IPS-20b (cell line): ENCODE results near the gene SETD1A.
"Not testable (repeated sequence)": the region's sequence is repeated elsewhere in the genome, so short reads cannot be mapped to it uniquely, and the experiment has no call there.

Source experiments
- H3K27ac ChIP-seq: one replicate; pipeline ENCODE4 v1.5.1; 2013; ENCODE audit warnings: low read length
- H3K27me3 ChIP-seq: 2 replicates; pipeline ENCODE4 v1.6.1; 2013; ENCODE audit warnings: mild to moderate bottlenecking, low read length, inconsistent platforms; ENCODE audit not compliant: insufficient read depth
- H3K36me3 ChIP-seq: 2 replicates; pipeline ENCODE4 v1.6.1; 2013; ENCODE audit warnings: low read depth, mild to moderate bottlenecking, inconsistent platforms, low read length, moderate library complexity; ENCODE audit not compliant: insufficient read depth
- H3K4me1 ChIP-seq: 2 replicates; pipeline ENCODE4 v1.6.1; 2013; ENCODE audit warnings: mild to moderate bottlenecking, control low read depth, inconsistent platforms, low read length, moderate library complexity; ENCODE audit not compliant: insufficient read depth
- H3K4me3 ChIP-seq: 2 replicates; pipeline ENCODE4 v1.5.1; 2013; ENCODE audit warnings: mild to moderate bottlenecking, low read length, inconsistent platforms
- H3K9ac ChIP-seq: 2 replicates; pipeline ENCODE4 v1.6.1; 2013; ENCODE audit warnings: low read depth, mild to moderate bottlenecking, inconsistent platforms, low read length, moderate library complexity
- H3K9me3 ChIP-seq: 2 replicates; pipeline ENCODE4 v1.6.1; 2013; ENCODE audit warnings: mild to moderate bottlenecking, low read depth, low read length, inconsistent platforms; ENCODE audit not compliant: insufficient read depth

Gene SETD1A

GRCh38 chr16:30931068-30931650, 26.4 kb upstream of the SETD1A start:
- Histone ChIP-seq H3K9me3 (no peaks in the 10 kb centered on the region), H3K4me3 (no peak overlapping the region), H3K27ac (no peak overlapping the region), H3K27me3 (no peaks in the 10 kb centered on the region), H3K36me3 (peaks cover 64% of the 10 kb centered on the region), H3K9ac (no peak overlapping the region), H3K4me1 (no peaks in the 10 kb centered on the region; the same call in 1 of the 2 replicates)

DNA sequence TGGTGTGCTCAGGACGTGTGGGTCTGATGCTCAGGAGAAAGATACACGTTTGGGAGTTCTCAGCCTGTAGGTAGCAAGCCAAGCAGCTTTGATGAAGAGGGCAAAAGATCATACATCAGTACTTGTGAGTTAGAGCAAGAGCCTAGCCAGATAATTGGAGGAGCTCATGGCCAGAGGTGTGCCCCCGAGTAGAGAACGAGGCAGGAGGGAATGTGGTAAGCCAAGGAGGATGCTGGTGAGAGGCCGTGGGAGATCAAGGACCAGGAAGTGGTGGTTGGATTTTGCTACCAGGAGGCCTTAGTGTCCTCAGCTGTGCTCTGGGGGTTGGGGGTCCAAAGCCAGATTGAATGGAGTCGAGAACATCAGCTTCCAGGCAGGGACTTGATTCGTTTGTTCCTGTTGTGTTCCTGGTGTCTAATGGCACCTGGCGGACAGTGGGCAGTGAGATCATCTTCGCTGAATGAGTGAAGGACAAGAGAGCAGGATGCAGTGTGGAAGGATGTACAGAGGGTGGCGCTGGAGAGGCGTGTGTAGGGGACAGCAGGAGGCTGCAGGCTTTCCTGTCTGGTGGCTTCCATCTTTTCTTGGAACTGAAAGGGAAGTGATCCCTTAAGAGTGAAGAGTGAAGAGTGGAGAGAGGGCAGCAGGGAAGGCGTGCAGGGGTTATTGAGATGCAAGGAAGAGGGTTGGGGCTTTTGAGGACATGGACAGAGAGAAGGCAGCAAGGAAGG, 22.6 kb upstream of the SETD1A start:
- H3K27me3 ChIP-seq, result no peaks in the 10 kb centered on the region
- H3K9me3 ChIP-seq, result no peaks in the 10 kb centered on the region
- H3K4me1 ChIP-seq, result no peaks in the 10 kb centered on the region
- H3K9ac ChIP-seq, result no peak overlapping the region
- H3K27ac ChIP-seq, result no peak overlapping the region
- H3K4me3 ChIP-seq, result no peak overlapping the region
- peaks cover 62% of the 10 kb centered on the region for H3K36me3 ChIP-seq

- H3K27ac ChIP-seq, result no peak overlapping the region
These were observed 19.9 kb upstream of the SETD1A start for GRCh38 chr16:30937692-30938091.

DNA sequence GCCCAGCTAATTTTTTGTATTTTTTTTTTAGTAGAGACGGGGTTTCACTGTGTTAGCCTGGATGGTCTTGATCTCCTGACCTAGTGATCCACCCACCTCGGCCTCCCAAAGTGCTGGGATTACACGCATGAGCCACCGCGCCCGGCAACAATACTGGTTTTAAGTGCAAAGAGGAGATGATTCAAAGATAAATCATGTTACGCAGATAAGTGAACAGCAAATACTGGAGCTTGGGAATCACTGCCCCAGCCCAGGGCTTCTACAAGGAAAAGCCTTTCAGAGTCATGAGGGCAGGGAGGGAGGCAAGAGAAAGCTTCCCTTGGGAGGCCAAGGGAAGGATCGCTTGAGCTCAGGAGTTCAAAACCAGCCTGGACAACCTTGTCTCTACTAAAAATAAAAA, 18.0 kb upstream of the SETD1A start:
- H3K4me1 ChIP-seq, H3K9me3 ChIP-seq, H3K4me3 ChIP-seq, H3K9ac ChIP-seq, H3K27me3 ChIP-seq, H3K27ac ChIP-seq: not testable (repeated sequence)
- peaks cover 60% of the 10 kb centered on the region for H3K36me3 ChIP-seq

More at GRCh38 chr16:30937692-30938091, 19.9 kb upstream of the SETD1A start:
- no peaks in the 10 kb centered on the region for H3K27me3 ChIP-seq
- H3K36me3 ChIP-seq, result peaks cover 50% of the 10 kb centered on the region
- no peak overlapping the region for H3K9ac ChIP-seq
- no peaks in the 10 kb centered on the region for H3K9me3 ChIP-seq
- peaks cover 5% of the 10 kb centered on the region; the same call in 1 of the 2 replicates for H3K4me1 ChIP-seq
- no peak overlapping the region for H3K4me3 ChIP-seq

- Histone ChIP-seq H3K4me1 (peaks cover 7% of the 10 kb centered on the region; the same call in 1 of the 2 replicates), H3K36me3 (peaks cover 57% of the 10 kb centered on the region), H3K9me3 (no peaks in the 10 kb centered on the region), H3K9ac (no peak overlapping the region), H3K27ac (no peak overlapping the region), H3K4me3 (0 out of 2 replicates have a peak overlapping the region, but pooled peaks have one; percentile 4), H3K27me3 (no peaks in the 10 kb centered on the region)
These were observed 15.7 kb upstream of the SETD1A start for GRCh38 chr16:30941600-30942425.

DNA sequence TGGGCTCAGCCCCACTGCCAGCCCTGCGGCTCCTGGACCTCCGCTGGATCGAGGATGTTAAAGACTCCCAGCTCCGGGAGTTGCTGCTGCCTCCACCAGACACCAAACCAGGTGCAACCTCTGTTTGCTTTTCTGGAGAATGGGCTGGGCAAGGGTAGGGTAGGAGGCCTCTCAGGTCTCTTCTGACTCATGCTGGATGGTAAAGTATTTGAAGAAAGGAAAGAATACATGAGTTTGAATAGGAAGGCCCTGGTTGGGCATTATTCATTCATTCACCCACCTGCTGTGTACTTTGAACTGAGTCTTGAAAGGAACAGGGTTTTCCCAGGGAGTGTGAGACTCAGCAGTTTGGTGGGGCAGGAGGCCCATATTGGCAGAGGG, 15.1 kb upstream of the SETD1A start:
- H3K36me3 ChIP-seq, result peaks cover 50% of the 10 kb centered on the region

GRCh38 chr16:30944352-30944751, 13.2 kb upstream of the SETD1A start:
- Histone ChIP-seq H3K27me3 (no peaks in the 10 kb centered on the region), H3K9me3 (no peaks in the 10 kb centered on the region), H3K36me3 (peaks cover 39% of the 10 kb centered on the region), H3K27ac (no peak overlapping the region), H3K4me1 (peaks cover 10% of the 10 kb centered on the region; the same call in 1 of the 2 replicates), H3K4me3 (no peak overlapping the region), H3K9ac (no peak overlapping the region)

More for the DNA sequence above, 15.1 kb upstream of the SETD1A start:
- H3K9me3 ChIP-seq, result no peaks in the 10 kb centered on the region
- no peak overlapping the region for H3K27ac ChIP-seq
- H3K9ac ChIP-seq, result no peak overlapping the region
- H3K4me3 ChIP-seq, result 0 out of 2 replicates have a peak overlapping the region, but pooled peaks have one; percentile 4
- no peaks in the 10 kb centered on the region for H3K27me3 ChIP-seq
- H3K4me1 ChIP-seq, result peaks cover 10% of the 10 kb centered on the region; the same call in 1 of the 2 replicates

DNA sequence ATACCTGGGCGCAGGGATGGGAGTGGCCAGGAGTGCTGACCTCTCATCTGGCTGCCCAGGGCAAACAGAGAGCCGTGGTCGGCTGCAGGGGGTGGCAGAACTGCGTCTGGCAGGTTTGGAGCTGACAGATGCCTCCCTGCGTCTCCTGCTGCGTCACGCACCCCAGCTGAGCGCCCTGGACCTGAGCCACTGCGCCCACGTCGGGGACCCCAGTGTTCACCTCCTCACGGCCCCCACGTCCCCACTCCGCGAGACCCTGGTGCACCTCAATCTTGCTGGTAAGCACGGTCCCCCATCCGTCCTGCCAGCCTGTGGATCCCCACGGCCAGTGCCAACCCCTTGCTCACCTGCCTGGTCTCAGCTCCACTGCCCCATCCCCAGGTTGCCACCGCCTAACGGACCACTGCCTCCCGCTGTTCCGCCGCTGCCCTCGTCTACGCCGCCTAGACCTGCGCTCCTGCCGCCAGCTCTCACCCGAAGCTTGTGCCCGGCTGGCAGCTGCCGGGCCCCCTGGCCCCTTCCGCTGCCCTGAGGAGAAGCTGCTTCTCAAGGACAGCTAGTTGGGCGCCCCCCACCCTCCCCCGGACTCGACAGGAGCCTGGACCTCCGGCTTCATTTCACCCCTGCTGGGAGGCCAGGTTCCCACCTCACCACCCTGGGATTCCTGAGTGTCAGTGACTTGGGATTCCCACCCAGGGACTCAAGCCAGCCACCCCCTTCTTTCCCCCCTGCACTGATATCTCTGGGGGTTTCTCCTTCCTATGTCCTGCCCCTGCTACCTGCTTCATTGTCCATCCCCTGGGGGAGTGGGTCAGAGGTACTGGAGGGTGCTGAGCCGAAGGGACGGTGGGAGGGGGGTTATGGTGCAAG, 10.6 kb upstream of the SETD1A start:
- Histone ChIP-seq H3K9ac (peak overlapping the region; percentile 90; the same call in 1 of the 2 replicates), H3K4me3 (peak overlapping the region; percentile 78; the same call in 1 of the 2 replicates), H3K27me3 (no peaks in the 10 kb centered on the region), H3K4me1 (peaks cover 13% of the 10 kb centered on the region; the same call in 1 of the 2 replicates), H3K9me3 (no peaks in the 10 kb centered on the region), H3K27ac (peak overlapping the region; percentile 94), H3K36me3 (peaks cover 33% of the 10 kb centered on the region)

DNA sequence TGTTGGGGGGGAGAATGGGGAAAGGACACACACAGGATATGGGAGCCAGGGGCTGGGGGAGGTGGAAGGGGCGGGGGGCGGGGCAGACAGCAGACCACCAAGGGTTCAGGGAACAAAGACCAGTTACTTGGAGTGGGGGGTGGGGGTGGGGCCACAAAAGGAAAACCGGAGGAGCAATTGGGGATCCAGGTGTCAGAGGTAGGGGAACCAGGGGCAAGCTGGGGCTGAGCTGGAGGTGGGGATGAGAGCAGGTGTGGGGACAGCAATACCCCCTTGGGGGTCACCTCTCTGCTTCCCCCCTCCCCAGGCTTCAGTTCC, 10.1 kb upstream of the SETD1A start:
- Histone ChIP-seq H3K36me3 (peaks cover 28% of the 10 kb centered on the region), H3K9ac (peak overlapping the region; percentile 90; the same call in 1 of the 2 replicates), H3K4me1 (peaks cover 10% of the 10 kb centered on the region; the same call in 1 of the 2 replicates), H3K27me3 (no peaks in the 10 kb centered on the region), H3K9me3 (no peaks in the 10 kb centered on the region), H3K27ac (peak overlapping the region; percentile 94), H3K4me3 (peak overlapping the region; percentile 78; the same call in 1 of the 2 replicates)

- Histone ChIP-seq H3K4me3 (peak overlapping the region; percentile 89), H3K27me3 (no peaks in the 10 kb centered on the region), H3K9ac (peak overlapping the region; percentile 93; the same call in 1 of the 2 replicates), H3K36me3 (peaks cover 23% of the 10 kb centered on the region), H3K27ac (peak overlapping the region; percentile 26), H3K9me3 (no peaks in the 10 kb centered on the region), H3K4me1 (peaks cover 6% of the 10 kb centered on the region; the same call in 1 of the 2 replicates)
These were observed 9.5 kb upstream of the SETD1A start for GRCh38 chr16:30947859-30948666.
